OCI-LY1 (cell line): ENCODE data around the gene MAGI2.

Experiments
- H2AFZ ChIP-seq: fragments of 200-600 bp; sonication (generic), shearing (Covaris generic); 2 replicates; pipeline ENCODE4 v1.6.0; 2014; ENCODE audit warnings: antibody characterized with exemption, mild to moderate bottlenecking, low read length
- H3F3A ChIP-seq: fragments of 200-600 bp; sonication (generic), shearing (Covaris generic); 2 replicates; pipeline ENCODE4 v1.6.0; 2014; ENCODE audit warnings: mild to moderate bottlenecking, antibody characterized with exemption, low read length, moderate library complexity; ENCODE audit not compliant: insufficient read depth
- H3K27ac ChIP-seq: fragments of 200-600 bp; sonication (generic); 2 replicates; pipeline ENCODE4 v1.5.1; 2014; ENCODE audit warnings: low read length, mixed run types, mild to moderate bottlenecking, low read depth; ENCODE audit not compliant: poor library complexity, severe bottlenecking
- H3K27me3 ChIP-seq: fragments of 200-600 bp; sonication (generic); 2 replicates; pipeline ENCODE4 v1.6.0; 2014; ENCODE audit warnings: antibody characterized with exemption, mild to moderate bottlenecking, low read length, moderate library complexity; ENCODE audit not compliant: insufficient read depth
- H3K36me3 ChIP-seq: fragments of 200-600 bp; sonication (generic); 2 replicates; pipeline ENCODE4 v1.6.1; 2014; ENCODE audit warnings: mild to moderate bottlenecking, antibody characterized with exemption, low read length, moderate library complexity, mixed read lengths; ENCODE audit not compliant: insufficient read depth
- H3K4me1 ChIP-seq: fragments of 200-600 bp; sonication (generic); 2 replicates; pipeline ENCODE4 v1.5.1; 2014; ENCODE audit warnings: mild to moderate bottlenecking, low read length, moderate library complexity; ENCODE audit not compliant: insufficient read depth, severe bottlenecking
- H3K4me2 ChIP-seq: fragments of 200-600 bp; sonication (generic), shearing (Covaris generic); 2 replicates; pipeline ENCODE4 v1.6.1; 2014; ENCODE audit warnings: low read length
- H3K4me3 ChIP-seq: fragments of 200-600 bp; sonication (generic); 2 replicates; pipeline ENCODE4 v1.5.1; 2014; ENCODE audit warnings: low read length, low read depth, mild to moderate bottlenecking, mixed read lengths; ENCODE audit not compliant: poor library complexity, severe bottlenecking
- H3K79me2 ChIP-seq: fragments of 200-600 bp; shearing (Covaris generic); 2 replicates; pipeline ENCODE4 v1.6.1; 2016; ENCODE audit warnings: mixed run types, low read length, mixed read lengths; ENCODE audit not compliant: insufficient read depth
- H3K9ac ChIP-seq: fragments of 200-600 bp; sonication (generic), shearing (Covaris generic); 2 replicates; pipeline ENCODE4 v1.6.1; 2014; ENCODE audit warnings: mild to moderate bottlenecking, low read length, mixed read lengths
- H3K9me2 ChIP-seq: fragments of 200-600 bp; sonication (generic), shearing (Covaris generic); 2 replicates; pipeline ENCODE4 v1.6.1; 2014; ENCODE audit warnings: low read depth, mild to moderate bottlenecking, low read length, mixed read lengths
- H3K9me3 ChIP-seq: fragments of 200-600 bp; shearing (Covaris generic); 2 replicates; pipeline ENCODE4 v1.6.1; 2014; ENCODE audit warnings: low read length, mixed read lengths
- H4K20me1 ChIP-seq: fragments of 200-600 bp; sonication (generic), shearing (Covaris generic); 2 replicates; pipeline ENCODE4 v1.6.0; 2016; ENCODE audit warnings: mild to moderate bottlenecking, low read length; ENCODE audit not compliant: insufficient read depth
- CTCF ChIP-seq: fragments of 200-600 bp; sonication (generic), shearing (Covaris generic); IDR thresholded peaks from 2 replicates; pipeline ENCODE4 v1.5.1; 2017; ENCODE audit warnings: mild to moderate bottlenecking, antibody characterized with exemption, low read length, moderate library complexity, mixed read lengths
- EZH2 ChIP-seq: fragments of 200-600 bp; sonication (generic), shearing (Covaris generic); IDR thresholded peaks from 2 replicates; pipeline ENCODE4 v1.8.0; 2017; ENCODE audit warnings: borderline replicate concordance, mixed run types, mild to moderate bottlenecking, antibody characterized with exemption, low read length, moderate library complexity, mixed read lengths

MAGI2 gene

GRCh38 chr7:78576236-78576635 is 877.2 kb downstream of the MAGI2 start:
- Histone ChIP-seq H3K9me3 (no peaks in the 10 kb centered on the region), H2AFZ (no peak overlapping the region), H3K4me2 (no peak overlapping the region), H3K4me1 (no peaks in the 10 kb centered on the region), H3K27ac (no peak overlapping the region), H3K79me2 (no peaks in the 10 kb centered on the region), H3K4me3 (no peak overlapping the region), H3K27me3 (no peaks in the 10 kb centered on the region; the same call in 1 of the 2 replicates), H3K9me2 (no peaks in the 10 kb centered on the region), H3F3A (no peaks in the 10 kb centered on the region), H3K36me3 (no peaks in the 10 kb centered on the region), H4K20me1 (no peaks in the 10 kb centered on the region), H3K9ac (no peak overlapping the region)
- TF ChIP-seq CTCF (no peak), EZH2 (no peak)

GRCh38 chr7:78571292-78571691 is 882.2 kb downstream of the MAGI2 start:
- no peak overlapping the region for H3K9ac ChIP-seq
- no peaks in the 10 kb centered on the region for H3K9me3 ChIP-seq
- no peak overlapping the region for H2AFZ ChIP-seq
- H3K4me2 ChIP-seq = no peak overlapping the region
- H3K27me3 ChIP-seq = no peaks in the 10 kb centered on the region; the same call in 1 of the 2 replicates
- no peaks in the 10 kb centered on the region for H3K4me1 ChIP-seq
- H3K27ac ChIP-seq = no peak overlapping the region
- H3K4me3 ChIP-seq = no peak overlapping the region
- no peak for TF ChIP-seq EZH2
- no peak for TF ChIP-seq CTCF
- H3K36me3 ChIP-seq = no peaks in the 10 kb centered on the region
- no peaks in the 10 kb centered on the region for H3F3A ChIP-seq
- no peaks in the 10 kb centered on the region for H3K9me2 ChIP-seq
- H4K20me1 ChIP-seq = no peaks in the 10 kb centered on the region
- no peaks in the 10 kb centered on the region for H3K79me2 ChIP-seq

GRCh38 chr7:78568690-78569089 is 884.8 kb downstream of the MAGI2 start:
- Histone ChIP-seq H3K9me3 (no peaks in the 10 kb centered on the region), H3K4me3 (no peak overlapping the region), H3K27ac (no peak overlapping the region), H3K9me2 (no peaks in the 10 kb centered on the region), H3K36me3 (no peaks in the 10 kb centered on the region), H3K4me2 (no peak overlapping the region), H3F3A (no peaks in the 10 kb centered on the region), H4K20me1 (no peaks in the 10 kb centered on the region), H3K9ac (no peak overlapping the region), H3K4me1 (no peaks in the 10 kb centered on the region), H3K27me3 (no peaks in the 10 kb centered on the region; the same call in 1 of the 2 replicates), H3K79me2 (no peaks in the 10 kb centered on the region), H2AFZ (no peak overlapping the region)
- TF ChIP-seq CTCF (no peak), EZH2 (no peak)
